ENCODE data around the gene TMEM203. TPM values are rescaled to one million over a fixed set of nuclear protein-coding genes. Genes with fewer than 3 reads are reported as not detected.

The TMEM203 gene
- total RNA-seq, 2 donors from 2014 or later, result 35.3 to 47.8 TPM

DNA sequence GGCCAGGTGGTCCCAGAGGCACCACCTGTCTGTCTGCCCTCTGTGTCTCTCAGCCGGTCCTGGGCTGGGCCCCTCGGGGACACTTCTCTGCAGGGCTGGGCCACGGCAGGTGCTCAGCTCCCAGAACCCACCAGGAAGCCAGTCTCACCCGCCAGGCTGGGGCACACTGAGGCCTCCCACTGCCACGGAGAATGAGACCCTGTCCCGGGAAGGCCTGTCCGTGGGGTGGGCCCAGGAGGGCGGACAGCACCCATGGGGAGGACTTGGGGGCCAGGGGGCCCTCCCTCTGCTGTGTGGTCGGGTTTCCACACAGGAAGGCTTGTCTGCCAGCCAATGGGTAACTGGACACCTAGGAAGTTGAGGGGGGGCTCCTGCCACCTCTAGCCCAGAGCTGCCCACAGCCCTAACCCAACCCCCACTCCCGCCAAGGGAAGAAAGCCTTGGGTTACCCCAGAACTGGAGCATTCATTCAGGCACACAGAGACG is 31.5 kb upstream of the TMEM203 start:
- intact Hi-C loops (cut with DNase I), result loop anchor here (5.0 kb wide), 1 partner anchor 115 kb away; no protein-coding TSS in a partner anchor
- 32% methylated on average over 6 of the region's 11 CpGs for WGBS
- no peaks in the 10 kb centered on the region for H3K27me3 ChIP-seq (replicated peaks; ENCODE audit: insufficient read depth)
- peak overlapping the region; percentile 64 to 71 for H3K27ac ChIP-seq
- no peaks in the 10 kb centered on the region for H3K36me3 ChIP-seq
- H3K4me3 ChIP-seq, result peak overlapping the region in 1 of 2 donors; percentile 7
- no peak for DNase-seq (ENCODE audit: low spot score)
- no peaks in the 10 kb centered on the region for H3K9me3 ChIP-seq
- H3K4me1 ChIP-seq (replicated peaks), result peaks cover 29% of the 10 kb centered on the region
- TF ChIP-seq CTCF (IDR thresholded peaks at IDR 0.05) (no peak), POLR2A (IDR thresholded peaks at IDR 0.05) (no peak), POLR2AphosphoS5 (IDR thresholded peaks at IDR 0.05) (no peak)

- Histone ChIP-seq H3K9me3 (no peaks in the 10 kb centered on the region), H3K27me3 (replicated peaks; ENCODE audit: insufficient read depth) (no peaks in the 10 kb centered on the region), H3K4me1 (replicated peaks) (peaks cover 29% of the 10 kb centered on the region), H3K36me3 (no peaks in the 10 kb centered on the region), H3K27ac (peak overlapping the region; percentile 64 to 71), H3K4me3 (peak overlapping the region; percentile 7 to 10)
- peak; percentile 98 to 100 (median 99) for TF ChIP-seq CTCF (IDR thresholded peaks at IDR 0.05)
- peak; percentile 74 for TF ChIP-seq POLR2AphosphoS5 (IDR thresholded peaks at IDR 0.05)
- peak; percentile 10 for TF ChIP-seq POLR2A (IDR thresholded peaks at IDR 0.05)
- WGBS, result 6% methylated on average over 22 of the region's 31 CpGs
- intact Hi-C loops (cut with DNase I), result loop anchor here (5.0 kb wide), 1 partner anchor 114 kb away; no protein-coding TSS in a partner anchor
- peak; percentile 88 for DNase-seq (ENCODE audit: low spot score)
Observed at GRCh38 chr9:137236238-137236935, 30.9 kb upstream of the TMEM203 start.

DNA sequence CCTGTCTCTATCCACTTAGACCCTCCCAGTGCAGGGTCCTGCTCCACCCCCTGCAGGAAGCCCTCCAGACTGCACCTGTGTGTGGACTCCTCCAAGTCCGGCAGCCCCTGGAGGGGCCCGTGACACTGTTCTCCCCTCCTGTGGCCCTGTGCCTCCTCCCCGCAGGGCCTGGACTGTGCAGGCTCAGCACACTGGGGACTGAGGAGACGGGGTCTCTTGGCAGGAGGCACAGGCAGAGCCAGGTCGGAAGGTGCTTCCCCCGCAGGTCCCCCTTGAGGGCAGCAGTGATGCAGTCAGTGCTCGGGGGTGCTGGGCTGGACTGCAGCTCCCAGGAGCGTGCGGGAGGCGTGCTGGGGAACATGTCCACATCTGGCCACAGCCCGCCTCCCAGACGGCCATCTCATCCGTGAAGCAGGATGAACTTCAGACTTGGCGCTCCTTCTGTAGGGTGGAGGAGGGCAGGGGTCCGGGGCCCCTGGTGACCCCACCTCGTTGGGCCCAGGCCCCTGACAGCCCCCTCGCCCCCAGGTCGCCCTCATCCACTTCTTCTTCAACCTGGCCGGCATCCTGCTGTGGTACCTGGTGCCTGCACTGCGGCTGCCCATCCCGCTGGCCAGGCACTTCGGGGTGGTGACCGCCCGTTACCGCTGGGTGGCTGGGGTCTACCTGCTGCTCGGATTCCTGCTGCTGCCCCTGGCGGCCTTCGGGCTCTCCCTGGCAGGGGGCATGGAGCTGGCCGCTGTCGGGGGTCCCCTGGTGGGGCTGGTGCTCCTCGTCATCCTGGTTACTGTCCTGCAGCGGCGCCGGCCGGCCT is 30.2 kb upstream of the TMEM203 start:
- H3K4me3 ChIP-seq, result no peak overlapping the region
- no peak overlapping the region for H3K27ac ChIP-seq
- H3K4me1 ChIP-seq (replicated peaks), result peaks cover 29% of the 10 kb centered on the region
- H3K27me3 ChIP-seq (replicated peaks; ENCODE audit: insufficient read depth), result peaks cover 4% of the 10 kb centered on the region
- no peak for TF ChIP-seq POLR2AphosphoS5 (IDR thresholded peaks at IDR 0.05)
- TF ChIP-seq CTCF (IDR thresholded peaks at IDR 0.05), result no peak
- no peak for TF ChIP-seq POLR2A (IDR thresholded peaks at IDR 0.05)
- WGBS, result 67% methylated on average over 32 of the region's 35 CpGs
- no peak for DNase-seq (ENCODE audit: low spot score)
- no peaks in the 10 kb centered on the region for H3K36me3 ChIP-seq
- no peaks in the 10 kb centered on the region for H3K9me3 ChIP-seq
- intact Hi-C loops (cut with DNase I), result loop anchor here (5.0 kb wide), 1 partner anchor 113 kb away; no protein-coding TSS in a partner anchor

GRCh38 chr9:137234758-137235423 is 29.4 kb upstream of the TMEM203 start:
- no peaks in the 10 kb centered on the region for H3K9me3 ChIP-seq
- peaks cover 4% of the 10 kb centered on the region for H3K27me3 ChIP-seq (replicated peaks; ENCODE audit: insufficient read depth)

More at GRCh38 chr9:137234758-137235423, 29.4 kb upstream of the TMEM203 start:
- Histone ChIP-seq H3K27ac (no peak overlapping the region), H3K4me3 (no peak overlapping the region), H3K4me1 (replicated peaks) (peaks cover 29% of the 10 kb centered on the region), H3K36me3 (no peaks in the 10 kb centered on the region)
- no peak for TF ChIP-seq POLR2AphosphoS5 (IDR thresholded peaks at IDR 0.05)
- no peak for TF ChIP-seq CTCF (IDR thresholded peaks at IDR 0.05)
- TF ChIP-seq POLR2A (IDR thresholded peaks at IDR 0.05), result no peak
- intact Hi-C loops (cut with DNase I), result loop anchor here (5.0 kb wide), 1 partner anchor 113 kb away; no protein-coding TSS in a partner anchor
- WGBS, result 75% methylated on average over 17 of the region's 18 CpGs
- DNase-seq (ENCODE audit: low spot score), result no peak
